Stomach (tissue), 9 donors: Measurements from ENCODE around the gene ZNF554. TPM values are rescaled to one million over a fixed set of nuclear protein-coding genes. Genes with fewer than 3 reads are reported as not detected.

Experiments used
- DNase-seq, 2 donors: peaks; one replicate each; pipeline versions ENCODE4 v3.0.0 to v3.0.0-alpha.2; 2013 to 2019
- H3K27ac ChIP-seq, 5 donors: fragments of 200-600 bp in 4 of 5; sonication (generic) in 4 of 5; one replicate each; pipeline ENCODE4 v1.5.1; 2013 to 2019; ENCODE audit warnings: mild to moderate bottlenecking in 1 of 5, moderate library complexity in 1 of 5
- H3K27me3 ChIP-seq, 3 donors: fragments of 200-600 bp; sonication (generic); one replicate each; pipeline ENCODE4 v1.5.1; 2017 to 2019; ENCODE audit warnings: mixed run types in 1 of 3
- H3K36me3 ChIP-seq, 4 donors: fragments of 200-600 bp; sonication (generic); 1 replicate in 3 of 4; 2 replicates in 1 of 4; pipeline ENCODE4 v1.5.1; 2016 to 2019
- H3K4me1 ChIP-seq, 4 donors: fragments of 200-600 bp; sonication (generic); one replicate each; pipeline ENCODE4 v1.5.1; 2016 to 2019
- H3K4me3 ChIP-seq, 4 donors: fragments of 200-600 bp; sonication (generic) in 3 of 4; one replicate each; pipeline ENCODE4 v1.5.1; 2016 to 2019; ENCODE audit warnings: mild to moderate bottlenecking in 1 of 4
- H3K9me3 ChIP-seq, 4 donors: fragments of 200-600 bp; sonication (generic); one replicate each; pipeline ENCODE4 v1.5.1; 2016 to 2019
- CTCF ChIP-seq, 7 experiments: fragments of 450-650 bp in 4 of 7; fragments of 200-600 bp in 3 of 7; sonication (generic) in 3 of 7; IDR thresholded peaks; one replicate each; pipeline ENCODE4 v1.5.1; 2016 to 2019; ENCODE audit warnings: antibody characterized with exemption in 7 of 7, control low read depth in 2 of 7, mild to moderate bottlenecking in 1 of 7
- EP300 ChIP-seq: sonication (generic); formaldehyde crosslinking; IDR thresholded peaks from one replicate; pipeline ENCODE4 v1.6.1; 2017; ENCODE audit warnings: antibody characterized with exemption
- POLR2A ChIP-seq, 4 donors: fragments of 450-650 bp; IDR thresholded peaks; one replicate each; pipeline ENCODE4 v1.6.1; 2016; ENCODE audit warnings: antibody characterized with exemption in 4 of 4, control low read depth in 2 of 4, mild to moderate bottlenecking in 1 of 4, moderate library complexity in 1 of 4
- POLR2AphosphoS5 ChIP-seq, 3 donors: sonication (generic); formaldehyde crosslinking; IDR thresholded peaks; one replicate each; pipeline ENCODE4 v1.6.1; 2016; ENCODE audit warnings: antibody characterized with exemption in 3 of 3
- WGBS, 5 donors: extraction: QIAGEN DNeasy Blood & Tissue Kit in 3 of 5; methylation state at CpG; one replicate each; pipeline versions ENCODE4 v1.1.5 to v1.1.7; 2013 to 2018; 5-methylcytosine and 5-hydroxymethylcytosine counted together
- intact Hi-C: fragments of 100-400 bp; cut with DNase I; formaldehyde crosslinking; loops from one replicate; pipeline ENCODE4 v1.15.1; 2023; ENCODE audit warnings: low total_unique reads
- polyA plus RNA-seq, 3 donors: library from polyadenylated mRNA; stranded (reverse); fragments of 200-250 nt; gene quantifications; one replicate each; pipeline ENCODE4 v1.2.3, GENCODE V29; 2013
- total RNA-seq, 5 donors: library from RNA; depleted of rRNA; stranded (reverse); fragments of >200 nt; gene quantifications; one replicate each; pipeline versions ENCODE4 v1.1.0 to v1.2.3, GENCODE V29; 2014 to 2016
- donor health status: healthy with polysubstance abuse.
- donor health status: Bipolar disorder and iron deficiency.
- donor health status: healthy.

ZNF554 gene
- total and polyA plus RNA-seq, 8 donors: 0.58 to 21.4 (median 3.1) TPM

DNA sequence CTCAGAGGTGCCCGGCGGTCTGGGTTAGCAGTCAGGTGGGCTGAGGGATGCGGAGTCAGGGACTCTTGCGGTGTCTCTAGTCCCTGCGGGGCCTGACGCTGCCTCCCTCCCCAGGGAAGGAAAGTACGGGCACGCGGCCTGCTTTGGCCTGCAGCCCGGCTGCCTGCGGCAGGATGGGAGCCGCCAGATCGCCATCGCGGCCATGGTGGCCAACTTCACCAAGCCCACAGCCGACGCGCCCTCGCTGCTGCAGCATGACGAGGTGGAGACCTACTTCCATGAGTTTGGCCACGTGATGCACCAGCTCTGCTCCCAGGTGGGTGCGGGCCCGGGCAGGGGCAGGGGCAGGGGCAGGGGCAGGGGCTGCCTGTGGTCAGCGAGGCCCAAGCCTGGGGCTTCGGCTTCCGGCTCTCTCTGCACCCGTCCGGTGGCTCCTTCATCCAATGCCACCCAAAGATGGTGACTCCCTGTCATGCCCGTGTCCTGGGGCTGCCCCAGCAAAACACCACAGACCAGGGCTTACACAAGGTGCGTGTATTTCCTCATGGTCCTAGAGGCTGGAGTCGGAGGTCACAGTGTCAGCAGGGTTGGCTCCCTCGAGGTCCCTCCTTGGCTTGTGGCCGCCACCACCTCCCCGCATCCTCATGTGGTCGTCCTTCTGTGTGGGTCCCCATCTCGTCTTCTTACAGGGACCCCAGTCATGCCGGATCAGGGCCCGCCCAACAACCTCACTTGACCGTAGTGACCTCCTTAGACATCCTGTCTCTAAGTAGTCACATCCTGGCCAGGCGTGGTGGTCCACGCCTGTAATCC, 11.3 kb upstream of the ZNF554 start:
- Histone ChIP-seq H3K4me3 (no peak overlapping the region), H3K27me3 (no peaks in the 10 kb centered on the region), H3K4me1 (no peaks in the 10 kb centered on the region), H3K27ac (no peak overlapping the region), H3K9me3 (no peaks in the 10 kb centered on the region), H3K36me3 (peaks cover 37 to 100% (median 92%) of the 10 kb centered on the region in 4 donors)
- WGBS, 5 donors: 93 to 96% (median 95%) methylated on average over 21 to 41 of the region's 41 CpGs
- intact Hi-C loops: no loop called here
- DNase-seq: no peak
- no peak for TF ChIP-seq CTCF (IDR thresholded peaks at IDR 0.05)

DNA sequence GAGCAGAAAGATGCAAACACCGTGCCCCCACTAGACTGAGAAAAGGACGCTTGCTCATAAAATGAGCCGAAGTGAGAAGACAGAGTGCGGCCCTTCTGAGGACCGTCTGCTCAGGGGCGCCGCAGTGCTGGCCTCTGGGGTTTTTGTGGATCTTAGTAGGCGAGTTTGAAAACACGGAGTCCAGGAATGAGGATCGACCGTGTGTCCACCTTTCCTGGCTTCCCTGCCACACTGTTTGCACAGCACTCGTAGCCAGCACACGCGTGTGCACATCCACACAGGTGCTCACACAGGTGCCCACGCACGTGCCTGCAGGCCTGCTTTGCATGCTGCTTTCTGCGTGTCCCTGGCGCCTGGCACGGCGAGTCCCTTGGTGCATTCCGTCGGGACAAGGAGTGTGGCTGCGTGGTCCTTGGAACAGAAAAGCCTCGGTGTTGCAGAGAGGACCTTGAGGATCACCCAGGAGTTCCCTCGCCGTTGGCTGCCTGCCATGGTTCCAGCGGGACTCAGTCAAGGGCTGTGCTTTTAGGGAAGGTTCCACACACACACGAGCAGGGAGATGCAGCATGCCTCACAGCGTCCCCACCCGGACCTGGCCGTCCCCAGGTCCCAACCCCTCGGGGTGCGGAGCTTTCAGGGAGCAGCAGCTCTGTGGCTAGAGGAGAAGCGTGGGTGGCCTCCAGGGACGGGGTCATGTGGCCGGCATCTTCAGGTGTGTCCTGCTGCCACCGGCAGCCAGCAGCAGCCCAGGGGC, 10.1 kb upstream of the ZNF554 start:
- H3K4me1 ChIP-seq: no peaks in the 10 kb centered on the region
- no peak overlapping the region for H3K4me3 ChIP-seq
- no peak overlapping the region for H3K27ac ChIP-seq
- 93% methylated on average over 25 to 37 of the region's 37 CpGs for WGBS, 5 donors
- no peak for DNase-seq
- H3K36me3 ChIP-seq: peaks cover 39 to 99% (median 93%) of the 10 kb centered on the region in 4 donors
- H3K9me3 ChIP-seq: no peaks in the 10 kb centered on the region
- no peaks in the 10 kb centered on the region for H3K27me3 ChIP-seq
- no peak for TF ChIP-seq POLR2A (IDR thresholded peaks at IDR 0.05)
- TF ChIP-seq CTCF (IDR thresholded peaks at IDR 0.05): no peak
- intact Hi-C loops: no loop called here

GRCh38 chr19:2810141-2811091, 9.3 kb upstream of the ZNF554 start:
- DNase-seq: no peak
- WGBS, 5 donors: 93 to 97% (median 95%) methylated on average over 35 to 58 of the region's 58 CpGs

More at GRCh38 chr19:2810141-2811091, 9.3 kb upstream of the ZNF554 start:
- no peaks in the 10 kb centered on the region for H3K27me3 ChIP-seq
- no peak overlapping the region for H3K4me3 ChIP-seq
- TF ChIP-seq EP300: no peak
- TF ChIP-seq POLR2AphosphoS5 (IDR thresholded peaks at IDR 0.05): no peak
- TF ChIP-seq CTCF (IDR thresholded peaks at IDR 0.05): no peak
- TF ChIP-seq POLR2A (IDR thresholded peaks at IDR 0.05): no peak
- H3K36me3 ChIP-seq: peaks cover 39 to 99% (median 88%) of the 10 kb centered on the region in 4 donors
- H3K27ac ChIP-seq: no peak overlapping the region
- intact Hi-C loops: no loop called here
- no peaks in the 10 kb centered on the region for H3K9me3 ChIP-seq
- H3K4me1 ChIP-seq: no peaks in the 10 kb centered on the region
